Measurements from ENCODE around the gene UBAP2L.

The UBAP2L gene

GRCh38 chr1:154270833-154271232, 50.1 kb downstream of the UBAP2L start:
- Histone ChIP-seq H3K4me1 (ENCODE audit: insufficient read depth, low read length) (peaks cover 26% of the 10 kb centered on the region), H3K27ac (ENCODE audit: low read length) (no peak overlapping the region), H3K4me3 (ENCODE audit: low read depth in 1 of 2, low read length in 2 of 2) (no peak overlapping the region; a peak in 1 of 4 replicates), H4K20me1 (ENCODE audit: insufficient read depth, low read length) (no peaks in the 10 kb centered on the region), H2AFZ (ENCODE audit: low read depth, low read length) (no peak overlapping the region), H3K9ac (ENCODE audit: low read depth, low read length) (no peak overlapping the region), H3K27me3 (ENCODE audit: insufficient read depth, low read length, poor library complexity) (no peaks in the 10 kb centered on the region), H3K36me3 (ENCODE audit: insufficient read depth, low read length) (peaks cover 54% of the 10 kb centered on the region), H3K79me2 (ENCODE audit: insufficient read depth, low read length) (peaks cover 15% of the 10 kb centered on the region), H3K9me3 (ENCODE audit: insufficient read depth, low read length, severe bottlenecking) (no peaks in the 10 kb centered on the region), H3K4me2 (ENCODE audit: insufficient read depth, low read length) (peak overlapping the region; percentile 93; the same call in 1 of the 2 replicates)
- TF ChIP-seq EZH2 (IDR thresholded peaks at IDR 0.05; ENCODE audit: borderline replicate concordance, low read depth, low read length, severe bottlenecking) (no peak), CTCF (IDR thresholded peaks at IDR 0.05; ENCODE audit: borderline replicate concordance, extremely low read depth, low read length, poor library complexity, severe bottlenecking) (no peak)
- no peak for ATAC-seq (ENCODE audit: insufficient read depth, low read depth)
- no peak for DNase-seq

- Histone ChIP-seq H3K9ac (ENCODE audit: low read depth, low read length) (peak within 1 kb of the TSS; percentile 95), H3K9me3 (ENCODE audit: insufficient read depth, low read length, severe bottlenecking) (no peaks in the 10 kb centered on the region), H4K20me1 (ENCODE audit: insufficient read depth, low read length) (no peaks in the 10 kb centered on the region), H2AFZ (ENCODE audit: low read depth, low read length) (peak within 1 kb of the TSS; percentile 97), H3K4me1 (ENCODE audit: insufficient read depth, low read length) (peaks cover 26% of the 10 kb centered on the region), H3K36me3 (ENCODE audit: insufficient read depth, low read length) (peaks cover 45% of the 10 kb centered on the region), H3K4me2 (ENCODE audit: insufficient read depth, low read length) (peak within 1 kb of the TSS; percentile 93), H3K79me2 (ENCODE audit: insufficient read depth, low read length) (peaks cover 15% of the 10 kb centered on the region), H3K27ac (ENCODE audit: low read length) (peak within 1 kb of the TSS; percentile 94), H3K27me3 (ENCODE audit: insufficient read depth, low read length, poor library complexity) (no peaks in the 10 kb centered on the region), H3K4me3 (ENCODE audit: low read depth in 1 of 2, low read length in 2 of 2) (peak within 1 kb of the TSS; percentile 98)
- peak; percentile 96 for DNase-seq
- no peak for TF ChIP-seq EZH2 (IDR thresholded peaks at IDR 0.05; ENCODE audit: borderline replicate concordance, low read depth, low read length, severe bottlenecking)
- TF ChIP-seq CTCF (IDR thresholded peaks at IDR 0.05; ENCODE audit: borderline replicate concordance, extremely low read depth, low read length, poor library complexity, severe bottlenecking), result peak; percentile 85
- peak; percentile 88 for ATAC-seq (ENCODE audit: insufficient read depth, low read depth)
Measured at GRCh38 chr1:154272217-154272998, 51.7 kb downstream of the UBAP2L start, which contains the start of gene HAX1. HAX1 (plus strand) TSS chr1:154272629; CDS start chr1:154272724, 95 bp downstream.

GRCh38 chr1:154272999-154273563, 52.3 kb downstream of the UBAP2L start:
- Histone ChIP-seq H3K36me3 (ENCODE audit: insufficient read depth, low read length) (peaks cover 45% of the 10 kb centered on the region), H3K9me3 (ENCODE audit: insufficient read depth, low read length, severe bottlenecking) (no peaks in the 10 kb centered on the region), H3K4me2 (ENCODE audit: insufficient read depth, low read length) (peak overlapping the region; percentile 93), H3K79me2 (ENCODE audit: insufficient read depth, low read length) (peaks cover 15% of the 10 kb centered on the region), H2AFZ (ENCODE audit: low read depth, low read length) (peak overlapping the region; percentile 97), H4K20me1 (ENCODE audit: insufficient read depth, low read length) (no peaks in the 10 kb centered on the region), H3K9ac (ENCODE audit: low read depth, low read length) (peak overlapping the region; percentile 95), H3K4me3 (ENCODE audit: low read depth in 1 of 2, low read length in 2 of 2) (peak overlapping the region; percentile 98), H3K27ac (ENCODE audit: low read length) (peak overlapping the region; percentile 94), H3K4me1 (ENCODE audit: insufficient read depth, low read length) (peaks cover 26% of the 10 kb centered on the region), H3K27me3 (ENCODE audit: insufficient read depth, low read length, poor library complexity) (no peaks in the 10 kb centered on the region)
- TF ChIP-seq EZH2 (IDR thresholded peaks at IDR 0.05; ENCODE audit: borderline replicate concordance, low read depth, low read length, severe bottlenecking), result no peak
- no peak for TF ChIP-seq CTCF (IDR thresholded peaks at IDR 0.05; ENCODE audit: borderline replicate concordance, extremely low read depth, low read length, poor library complexity, severe bottlenecking)
- DNase-seq, result no peak
- no peak for ATAC-seq (ENCODE audit: insufficient read depth, low read depth)
